Endothelial cell of umbilical vein (primary cell): ENCODE measurements around the gene PEG3. TPM values are rescaled to one million over a fixed set of nuclear protein-coding genes. Genes with fewer than 3 reads are reported as not detected.

Experiments used
- BruUV-seq: library from RNA; stranded (reverse); fragments of 400-500 nt; replicated peaks from 2 replicates; lab custom pipeline; 2021; lab: Mats Ljungman, UMichigan
- CTCF ChIA-PET: fragments of 300-600, 350-600 bp; sonication (Branson Sonifier 250); formaldehyde crosslinking; loops from one replicate; lab custom pipeline; 2021; ENCODE audit warnings: antibody characterized with exemption, inconsistent platforms; lab: Charles Lee
- POLR2A ChIA-PET: fragments of 300-600, 350-600 bp; sonication (Branson Sonifier 250); formaldehyde crosslinking; loops from one replicate; lab custom pipeline; 2021; ENCODE audit warnings: antibody characterized with exemption, inconsistent platforms; lab: Charles Lee
- DNase-seq: peaks from one replicate; pipeline ENCODE4 v3.0.0-alpha.2; 2011; ENCODE audit warnings: low read depth, low spot score
- FAIRE-seq: peaks from 2 replicates; lab custom pipeline; 2011; peaks lifted over from hg19 to GRCh38; lab: Jason Lieb, UNC
- H2AFZ ChIP-seq: 2 replicates; pipeline ENCODE4 v1.6.0; 2012; ENCODE audit warnings: low read depth, low read length, control low read depth, inconsistent platforms
- H3K27ac ChIP-seq: 2 replicates; pipeline ENCODE4 v1.5.1; 2011; ENCODE audit warnings: low read depth, mild to moderate bottlenecking, control low read depth, low read length, moderate library complexity; ENCODE audit not compliant: insufficient read depth
- H3K27me3 ChIP-seq, 2 experiments: 2 replicates each; pipeline versions ENCODE4 v1.6.0 to v1.6.1; 2011; ENCODE audit warnings: low read length in 2 of 2, mixed read lengths in 1 of 2; ENCODE audit not compliant: control insufficient read depth in 2 of 2, insufficient read depth in 2 of 2
- H3K36me3 ChIP-seq, 2 experiments: 2 replicates in 1 of 2; 3 replicates in 1 of 2; pipeline ENCODE4 v1.5.1; 2011; ENCODE audit warnings: low read length in 2 of 2, mild to moderate bottlenecking in 1 of 2, moderate library complexity in 1 of 2; ENCODE audit not compliant: control insufficient read depth in 2 of 2, insufficient read depth in 2 of 2; ENCODE audit errors: extremely low read depth in 1 of 2
- H3K4me1 ChIP-seq: 3 replicates; pipeline ENCODE4 v1.5.1; 2011; ENCODE audit warnings: mild to moderate bottlenecking, low read length; ENCODE audit not compliant: control insufficient read depth, insufficient read depth; ENCODE audit errors: extremely low read depth
- H3K4me2 ChIP-seq: 2 replicates; pipeline ENCODE4 v1.6.1; 2011; ENCODE audit warnings: low read length, control low read depth, mixed read lengths; ENCODE audit not compliant: insufficient read depth
- H3K4me3 ChIP-seq, 3 experiments: fragments of 200-600 bp in 1 of 3; sonication (generic), shearing (Covaris generic) in 1 of 3; replicated peaks in 1 of 3; 2 replicates each; pipeline ENCODE4 v1.5.1; 2011 to 2016; ENCODE audit warnings: control low read depth in 3 of 3, low read length in 3 of 3, mild to moderate bottlenecking in 2 of 3, inconsistent platforms in 1 of 3, low read depth in 1 of 3, moderate library complexity in 1 of 3; ENCODE audit not compliant: insufficient read depth in 1 of 3
- H3K79me2 ChIP-seq: 2 replicates; pipeline ENCODE4 v1.6.0; 2012; ENCODE audit warnings: low read length, inconsistent platforms; ENCODE audit not compliant: control insufficient read depth, insufficient read depth
- H3K9ac ChIP-seq: replicated peaks from 2 replicates; pipeline ENCODE3; 2011; ENCODE audit warnings: low read length, control low read depth; ENCODE audit not compliant: insufficient read depth; ENCODE audit errors: extremely low read depth
- H3K9me1 ChIP-seq: replicated peaks from 3 replicates; pipeline ENCODE4 v1.6.0; 2011; ENCODE audit warnings: mild to moderate bottlenecking, low read length; ENCODE audit not compliant: control insufficient read depth, insufficient read depth; ENCODE audit errors: extremely low read depth
- H3K9me3 ChIP-seq: replicated peaks from 2 replicates; pipeline ENCODE4 v1.5.1; 2012; ENCODE audit warnings: low read length, inconsistent platforms; ENCODE audit not compliant: control insufficient read depth, insufficient read depth
- H4K20me1 ChIP-seq: replicated peaks from 2 replicates; pipeline ENCODE3; 2011; ENCODE audit warnings: mild to moderate bottlenecking, low read length; ENCODE audit not compliant: control insufficient read depth, insufficient read depth; ENCODE audit errors: extremely low read depth
- CTCF ChIP-seq, 2 donors: IDR thresholded peaks; 1 replicate in 1 of 2; 2 replicates in 1 of 2; pipeline ENCODE4 v1.5.1; 2011; ENCODE audit warnings: low read length in 2 of 2, mild to moderate bottlenecking in 2 of 2, moderate library complexity in 2 of 2, control low read depth in 1 of 2, inconsistent platforms in 1 of 2, low read depth in 1 of 2; ENCODE audit not compliant: insufficient read depth in 1 of 2; ENCODE audit errors: extremely low read depth in 1 of 2
- FOS ChIP-seq: IDR thresholded peaks from 2 replicates; pipeline ENCODE4 v1.6.1; 2011; ENCODE audit warnings: mild to moderate bottlenecking, low read length, moderate library complexity, borderline replicate concordance; ENCODE audit not compliant: insufficient read depth
- GATA2 ChIP-seq: IDR thresholded peaks from 2 replicates; pipeline ENCODE4 v1.7.0; 2011; ENCODE audit warnings: low read depth, mild to moderate bottlenecking, moderate library complexity, mixed read lengths, low read length; ENCODE audit not compliant: insufficient read length, insufficient read depth
- JUN ChIP-seq: IDR thresholded peaks from 2 replicates; pipeline ENCODE4 v1.6.1; 2011; ENCODE audit warnings: borderline replicate concordance, low read depth; ENCODE audit not compliant: insufficient read length, insufficient read depth
- POLR2A ChIP-seq: IDR thresholded peaks from 2 replicates; pipeline ENCODE4 v1.6.1; 2012; ENCODE audit warnings: low read depth, mild to moderate bottlenecking, control low read depth, low read length
- POLR2AphosphoS5 ChIP-seq: IDR thresholded peaks from 2 replicates; pipeline ENCODE4 v1.6.1; 2012; ENCODE audit warnings: low read depth, mild to moderate bottlenecking, control low read depth, low read length, moderate library complexity; ENCODE audit not compliant: insufficient read depth
- dilution Hi-C: fragments of 300-500 bp; cut with MboI; formaldehyde crosslinking; loops from one replicate; pipeline ENCODE4 v1.15.0; 2019; ENCODE audit warnings: low sequenced_read_pairs; ENCODE audit not compliant: extremely low pct_ligation_motif_present
- intact Hi-C: fragments of 100-400 bp; cut with micrococcal nuclease; formaldehyde crosslinking; loops from one replicate; pipeline ENCODE4 v1.10.0; 2022
- polyA plus RNA-seq, 4 experiments: library from polyadenylated mRNA; depleted of rRNA in 3 of 4; stranded (reverse) in 3 of 4; unstranded in 1 of 4; fragments of >200 nt; gene quantifications; 2 replicates each; pipeline versions ENCODE4 v1.2.1 to v1.2.3, GENCODE V29; 2011 to 2012; ENCODE audit warnings: missing spikeins in 1 of 4
- total RNA-seq: library from RNA; stranded (reverse); gene quantifications from 2 replicates; pipeline ENCODE4 v1.2.3, GENCODE V29; 2021

Gene PEG3
- total and polyA plus RNA-seq, 2 donors (not counting 3 experiments of a cell fraction or from before 2014, with no cell fraction given), result 0.27 TPM; not detected in 1

GRCh38 chr19:56810260-56810659 is 30.3 kb downstream of the PEG3 start:
- H3K27ac ChIP-seq, result no peak overlapping the region
- H3K9me3 ChIP-seq, result peaks cover 8% of the 10 kb centered on the region
- H3K4me2 ChIP-seq, result no peak overlapping the region
- no peaks in the 10 kb centered on the region for H4K20me1 ChIP-seq
- intact Hi-C loops (no loop called here), dilution Hi-C loops (no loop called here)
- H2AFZ ChIP-seq, result no peak overlapping the region
- TF ChIP-seq FOS, result no peak
- TF ChIP-seq CTCF (IDR thresholded peaks at IDR 0.05; ENCODE audit: extremely low read depth in 1 of 2, insufficient read depth in 1 of 2, low read depth in 1 of 2, low read length in 2 of 2), result no peak
- TF ChIP-seq POLR2AphosphoS5, result no peak
- TF ChIP-seq POLR2A, result no peak
- no peak for TF ChIP-seq JUN
- TF ChIP-seq GATA2, result no peak
- no peak overlapping the region for H3K4me3 ChIP-seq
- no peaks in the 10 kb centered on the region for H3K9me1 ChIP-seq
- H3K36me3 ChIP-seq, result no peaks in the 10 kb centered on the region
- FAIRE-seq, result no peak
- POLR2A ChIA-PET, result no interaction called here
- no TSS peak for BruUV-seq
- H3K27me3 ChIP-seq, result no peaks in the 10 kb centered on the region
- no peak overlapping the region for H3K9ac ChIP-seq
- H3K79me2 ChIP-seq, result no peaks in the 10 kb centered on the region
- H3K4me1 ChIP-seq, result no peaks in the 10 kb centered on the region
- CTCF ChIA-PET, result no interaction called here
- DNase-seq, result no peak
